Renal cortex interstitium (tissue), 15 donors: ENCODE results near the gene ZNF17. TPM values are rescaled to one million over a fixed set of nuclear protein-coding genes. Genes with fewer than 3 reads are reported as not detected.
A peak's percentile ranks its signal among the peaks of the same experiment; 100 is the strongest.
"Not testable (repeated sequence)": the region's sequence is repeated elsewhere in the genome, so short reads cannot be mapped to it uniquely, and the experiment has no call there.

Experiments
- DNase-seq, 11 donors: peaks; one replicate each; pipeline ENCODE4 v3.0.0-alpha.2; 2013; ENCODE audit warnings: low read depth in 9 of 11, low spot score in 4 of 11; ENCODE audit errors: extremely low read depth in 1 of 11
- long read RNA-seq, 16 experiments: transcript quantifications; one replicate each; lab custom pipeline, GENCODE V29; 2026
- polyA plus RNA-seq, 3 donors: library from polyadenylated mRNA; unstranded; fragments of 120-200 nt; gene quantifications; one replicate each; pipeline ENCODE4 v1.2.1, GENCODE V29; 2013; ENCODE audit not compliant: insufficient read length in 3 of 3

ZNF17 gene
- polyA plus RNA-seq: 10 to 100 TPM; 11.6 to 12.6 (median 11.9) TPM
- long read RNA-seq, donor 1, partial matches to known transcripts: 0 of 3 reads
- long read RNA-seq, donor 1, other reads (novel, unspliced or antisense): 0 of 3 reads
- long read RNA-seq, donor 2, partial matches to known transcripts: 0 of 5 reads
- long read RNA-seq, donor 2, other reads (novel, unspliced or antisense): 0 of 5 reads
- long read RNA-seq, donor 3, partial matches to known transcripts: 0 of 5 reads
- long read RNA-seq, donor 3, other reads (novel, unspliced or antisense): 0 of 5 reads
- long read RNA-seq, donor 4, partial matches to known transcripts: 0 of 6 reads
- long read RNA-seq, donor 4, other reads (novel, unspliced or antisense): 0 of 6 reads
- long read RNA-seq, donor 5, partial matches to known transcripts: 0 of 9 reads
- long read RNA-seq, donor 5, other reads (novel, unspliced or antisense): 0 of 9 reads
- long read RNA-seq, donor 6, partial matches to known transcripts: 0 of 3 reads
- long read RNA-seq, donor 6, other reads (novel, unspliced or antisense): 0 of 3 reads
- long read RNA-seq, donor 7, partial matches to known transcripts: 0 of 4 reads
- long read RNA-seq, donor 7, other reads (novel, unspliced or antisense): 0 of 4 reads
- long read RNA-seq, donor 8, partial matches to known transcripts: 0 of 5 reads
- long read RNA-seq, donor 8, other reads (novel, unspliced or antisense): 0 of 5 reads
- long read RNA-seq, donor 9, partial matches to known transcripts: 0 of 2 reads
- long read RNA-seq, donor 9, other reads (novel, unspliced or antisense): 0 of 2 reads
- long read RNA-seq, donor 10, partial matches to known transcripts: 0 of 7 reads
- long read RNA-seq, donor 10, other reads (novel, unspliced or antisense): 0 of 7 reads
- long read RNA-seq, donor 11, partial matches to known transcripts: 0 of 2 reads
- long read RNA-seq, donor 11, other reads (novel, unspliced or antisense): 0 of 2 reads
- long read RNA-seq, donor 12, partial matches to known transcripts: 0 of 1 reads
- long read RNA-seq, donor 12, other reads (novel, unspliced or antisense): 0 of 1 reads
- long read RNA-seq, donor 13, partial matches to known transcripts: 0 of 5 reads
- long read RNA-seq, donor 13, other reads (novel, unspliced or antisense): 0 of 5 reads
- long read RNA-seq, donor 14, partial matches to known transcripts: 0 of 4 reads
- long read RNA-seq, donor 14, other reads (novel, unspliced or antisense): 0 of 4 reads
- long read RNA-seq, donor 15: 0 reads
- long read RNA-seq, donor 16, partial matches to known transcripts: 0 of 9 reads
- long read RNA-seq, donor 16, other reads (novel, unspliced or antisense): 0 of 9 reads

DNA sequence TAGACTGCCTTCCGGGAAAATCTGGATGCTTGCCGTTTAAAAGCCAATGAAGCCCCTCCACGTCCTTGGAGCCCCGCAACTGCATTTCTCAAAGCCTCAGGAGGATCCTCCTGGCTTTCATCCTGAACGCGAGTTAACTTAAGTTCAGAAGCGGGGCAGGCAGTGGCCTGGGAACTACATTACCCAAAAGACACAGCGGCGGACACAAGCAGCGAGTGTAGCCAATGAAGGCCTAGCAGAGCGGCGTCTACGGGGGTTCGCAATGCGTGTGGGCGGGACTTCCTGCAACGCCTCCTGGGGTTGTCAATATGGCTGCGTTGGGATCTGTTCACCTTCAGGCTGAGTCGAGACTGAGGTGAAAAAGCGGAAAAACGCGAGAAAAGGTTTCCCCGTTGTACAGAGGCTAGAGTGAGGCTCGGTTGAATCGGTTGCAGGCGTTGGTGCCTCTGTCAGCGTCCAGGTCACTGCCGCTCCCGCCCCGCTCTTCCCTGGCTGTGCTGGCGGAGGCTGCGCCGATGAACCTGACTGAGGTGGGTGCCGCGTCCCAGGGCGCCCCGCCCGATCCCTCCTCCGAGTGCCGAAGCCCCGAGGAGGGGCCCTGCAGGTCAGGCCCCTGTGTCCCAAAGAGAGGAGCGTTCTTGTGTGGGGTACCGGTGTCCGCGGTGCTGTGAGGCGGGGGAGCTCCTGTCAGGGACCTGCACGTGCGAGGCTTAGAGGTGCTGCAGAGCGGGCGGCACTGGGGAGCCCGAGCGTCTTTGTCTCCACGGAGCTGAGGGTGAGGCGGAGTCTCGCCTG lies at the start of gene ZNF17:
Gene ZNF17 (plus strand): TSS at position 285 of the 795 bp plus-strand sequence. CDS start 2,455 bp downstream, outside the sequence.
- peak; percentile 79 to 95 (median 90) for DNase-seq

DNA sequence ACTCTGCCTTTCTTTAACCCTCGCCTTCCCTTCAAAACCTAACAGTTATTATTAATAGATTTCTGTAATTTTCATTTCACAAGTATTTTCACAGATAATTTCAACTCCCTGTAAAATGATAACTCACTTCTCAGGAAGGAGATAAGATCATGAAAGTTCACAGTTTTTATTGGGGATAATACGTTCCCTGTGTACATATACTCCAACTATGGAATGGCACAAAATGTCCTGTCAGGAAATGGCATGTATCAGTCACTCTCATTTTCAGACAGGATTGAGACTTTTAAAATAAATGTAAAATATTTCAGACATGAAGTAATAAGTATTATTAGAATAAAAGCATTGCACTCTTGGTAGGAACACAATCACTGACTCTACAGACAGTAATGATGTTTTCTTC lies 48.5 kb upstream of the ZNF17 start:
- DNase-seq: no peak

GRCh38 chr19:57362997-57363687 lies 47.8 kb upstream of the ZNF17 start, which contains the start of the genes TRAPPC2B and ZNF547:
TRAPPC2B (plus strand) TSS chr19:57363551; CDS start chr19:57364834, 1,283 bp downstream.
ZNF547 (plus strand) TSS chr19:57363551; CDS start chr19:57368556, 5,005 bp downstream.
- peak; percentile 98 to 100 (median 99) for DNase-seq

- peak in 1 of 11 donors; percentile 10 for DNase-seq
These were observed 47.2 kb upstream of the ZNF17 start for GRCh38 chr19:57363688-57364181.

GRCh38 chr19:57366776-57367175 lies 44.2 kb upstream of the ZNF17 start:
- DNase-seq: no peak

GRCh38 chr19:57374179-57374578 lies 36.8 kb upstream of the ZNF17 start:
- DNase-seq: no peak

- not testable (repeated sequence) for DNase-seq
These were observed 36.3 kb upstream of the ZNF17 start for GRCh38 chr19:57374647-57375046.

GRCh38 chr19:57376151-57376550 lies 34.8 kb upstream of the ZNF17 start:
- DNase-seq: no peak

DNA sequence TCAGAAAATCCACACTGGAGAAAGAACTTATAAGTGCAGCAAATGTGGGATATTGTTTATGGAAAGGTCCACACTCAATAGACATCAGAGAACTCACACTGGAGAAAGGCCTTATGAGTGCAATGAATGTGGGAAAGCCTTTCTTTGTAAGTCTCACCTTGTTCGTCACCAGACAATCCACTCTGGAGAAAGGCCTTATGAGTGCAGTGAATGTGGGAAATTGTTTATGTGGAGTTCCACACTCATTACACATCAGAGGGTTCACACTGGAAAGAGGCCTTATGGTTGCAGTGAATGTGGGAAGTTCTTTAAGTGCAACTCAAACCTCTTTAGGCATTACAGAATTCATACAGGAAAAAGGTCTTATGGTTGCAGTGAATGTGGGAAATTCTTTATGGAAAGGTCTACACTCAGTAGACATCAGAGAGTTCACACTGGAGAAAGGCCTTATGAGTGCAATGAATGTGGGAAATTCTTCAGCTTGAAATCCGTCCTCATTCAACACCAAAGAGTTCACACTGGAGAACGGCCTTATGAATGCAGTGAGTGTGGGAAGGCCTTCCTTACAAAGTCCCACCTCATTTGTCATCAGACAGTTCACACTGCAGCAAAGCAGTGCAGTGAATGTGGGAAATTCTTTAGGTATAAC lies 33.3 kb upstream of the ZNF17 start:
- no peak for DNase-seq

- DNase-seq: no peak
These were observed 30.0 kb upstream of the ZNF17 start for GRCh38 chr19:57380923-57381322.

- no peak for DNase-seq
These were observed 28.0 kb upstream of the ZNF17 start for GRCh38 chr19:57382806-57383488.

GRCh38 chr19:57389194-57389729 lies 21.7 kb upstream of the ZNF17 start:
- DNase-seq: no peak

GRCh38 chr19:57389730-57390598 lies 21.0 kb upstream of the ZNF17 start, which contains the start of gene ZNF548:
ZNF548 (plus strand) TSS chr19:57389854; CDS start chr19:57390100, 246 bp downstream.
- peak; percentile 93 to 99 (median 97) for DNase-seq

- no peak for DNase-seq
These were observed 15.3 kb upstream of the ZNF17 start for GRCh38 chr19:57395710-57396109.

GRCh38 chr19:57398868-57399267 lies 12.1 kb upstream of the ZNF17 start:
- no peak for DNase-seq
